Measurements from ENCODE around the gene DOK7.

DNA sequence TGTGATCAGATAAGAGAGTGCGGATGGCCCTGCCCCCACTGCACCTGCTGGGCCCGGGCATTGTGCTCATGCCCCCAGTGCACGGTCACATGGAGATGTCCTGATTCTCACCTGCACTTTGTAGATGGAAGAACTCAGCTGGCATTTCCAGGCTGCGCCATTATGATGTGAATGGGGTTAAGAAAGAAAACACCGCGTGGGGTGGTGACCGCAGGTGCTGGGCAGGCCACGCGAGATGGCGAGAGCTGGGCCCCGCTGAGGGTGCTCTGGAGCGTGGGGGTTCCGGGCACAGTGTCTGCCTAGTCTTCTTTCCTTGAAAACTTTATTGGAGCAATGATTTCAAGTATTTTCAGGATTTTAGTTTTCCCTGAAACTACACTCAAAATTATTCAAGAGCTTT, 39.2 kb upstream of the DOK7 start:
- TF ChIP-seq, protein P1, sequence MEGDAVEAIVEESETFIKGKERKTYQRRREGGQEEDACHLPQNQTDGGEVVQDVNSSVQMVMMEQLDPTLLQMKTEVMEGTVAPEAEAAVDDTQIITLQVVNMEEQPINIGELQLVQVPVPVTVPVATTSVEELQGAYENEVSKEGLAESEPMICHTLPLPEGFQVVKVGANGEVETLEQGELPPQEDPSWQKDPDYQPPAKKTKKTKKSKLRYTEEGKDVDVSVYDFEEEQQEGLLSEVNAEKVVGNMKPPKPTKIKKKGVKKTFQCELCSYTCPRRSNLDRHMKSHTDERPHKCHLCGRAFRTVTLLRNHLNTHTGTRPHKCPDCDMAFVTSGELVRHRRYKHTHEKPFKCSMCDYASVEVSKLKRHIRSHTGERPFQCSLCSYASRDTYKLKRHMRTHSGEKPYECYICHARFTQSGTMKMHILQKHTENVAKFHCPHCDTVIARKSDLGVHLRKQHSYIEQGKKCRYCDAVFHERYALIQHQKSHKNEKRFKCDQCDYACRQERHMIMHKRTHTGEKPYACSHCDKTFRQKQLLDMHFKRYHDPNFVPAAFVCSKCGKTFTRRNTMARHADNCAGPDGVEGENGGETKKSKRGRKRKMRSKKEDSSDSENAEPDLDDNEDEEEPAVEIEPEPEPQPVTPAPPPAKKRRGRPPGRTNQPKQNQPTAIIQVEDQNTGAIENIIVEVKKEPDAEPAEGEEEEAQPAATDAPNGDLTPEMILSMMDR (IDR thresholded peaks at IDR 0.05) = no peak
- no peak for TF ChIP-seq POLR2A (IDR thresholded peaks at IDR 0.05)

Data from body of pancreas (tissue), 4 donors.